Limb (tissue), 2 donors: Measurements from ENCODE around the gene NOTCH1.
"Not testable (repeated sequence)": the region's sequence is repeated elsewhere in the genome, so short reads cannot be mapped to it uniquely, and the experiment has no call there.

Source experiments
- DNase-seq, 2 donors: peaks; one replicate each; pipeline ENCODE4 v3.0.0-alpha.2; 2016; ENCODE audit errors: extremely low spot score in 2 of 2

Gene NOTCH1

DNA sequence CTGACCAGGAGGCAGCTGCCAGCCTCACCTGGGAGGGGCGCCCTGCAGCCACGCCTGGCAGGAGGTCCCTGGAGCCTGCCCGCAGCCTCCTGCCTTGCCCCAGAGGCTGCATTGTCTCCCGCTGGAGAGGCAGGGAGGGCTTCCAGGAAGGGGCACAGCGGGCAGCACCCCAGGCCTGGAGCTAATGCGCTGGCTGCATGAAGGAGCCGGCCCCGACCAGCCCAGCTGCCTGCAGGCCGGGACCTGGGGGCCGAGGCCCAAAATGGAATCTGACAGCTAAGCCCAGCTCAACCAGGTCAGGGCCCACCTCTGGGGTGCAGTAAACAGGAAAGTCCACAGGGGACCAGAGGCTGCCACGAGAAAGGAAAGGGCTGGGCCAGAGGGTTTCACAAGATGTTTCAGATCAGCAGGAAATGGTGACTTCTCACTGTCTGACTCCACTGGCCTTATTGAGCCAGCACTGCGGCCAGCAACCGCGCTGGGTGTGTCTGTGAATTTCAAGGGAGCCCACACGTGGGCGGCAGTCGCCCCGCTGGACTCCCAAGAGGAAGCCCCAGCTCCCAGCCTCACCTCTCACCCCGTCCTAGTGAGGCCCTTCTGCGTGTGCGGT is 18.6 kb upstream of the NOTCH1 start:
- DNase-seq = no peak

- no peak for DNase-seq
Measured at GRCh38 chr9:136563646-136564325, 17.9 kb upstream of the NOTCH1 start.

GRCh38 chr9:136562746-136563495 is 17.1 kb upstream of the NOTCH1 start:
- no peak for DNase-seq

- no peak for DNase-seq
Measured at GRCh38 chr9:136561779-136562178, 15.9 kb upstream of the NOTCH1 start.

GRCh38 chr9:136560586-136560985 is 14.7 kb upstream of the NOTCH1 start:
- DNase-seq = no peak

- not testable (repeated sequence) for DNase-seq
Measured at GRCh38 chr9:136559371-136559770, 13.5 kb upstream of the NOTCH1 start.

GRCh38 chr9:136558846-136559245 is 13.0 kb upstream of the NOTCH1 start:
- not testable (repeated sequence) for DNase-seq

- no peak for DNase-seq
Measured at GRCh38 chr9:136558373-136558772, 12.5 kb upstream of the NOTCH1 start.

- no peak for DNase-seq
Measured at GRCh38 chr9:136557036-136557435, 11.2 kb upstream of the NOTCH1 start.

GRCh38 chr9:136556166-136556565 is 10.3 kb upstream of the NOTCH1 start:
- no peak for DNase-seq

DNA sequence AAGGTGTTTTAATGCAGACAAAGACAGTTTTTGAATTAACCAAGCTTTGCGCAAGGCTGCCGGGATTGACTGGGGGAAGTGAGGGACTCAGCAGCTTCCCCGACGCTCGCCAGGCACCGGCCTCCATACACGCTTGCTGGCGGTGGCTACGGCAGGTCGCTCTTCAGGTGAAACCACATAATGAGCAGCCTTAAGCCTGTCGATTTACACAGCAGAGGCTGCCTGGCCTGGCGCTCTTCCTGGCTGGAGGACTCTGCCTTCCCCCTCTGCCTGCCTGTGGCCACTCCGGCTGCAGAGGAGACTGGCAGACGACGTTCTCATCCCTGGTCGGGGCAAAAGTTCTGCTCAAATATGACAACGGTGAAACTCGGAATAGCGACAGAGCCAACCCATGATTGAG is 9.0 kb upstream of the NOTCH1 start:
- DNase-seq = no peak

GRCh38 chr9:136553581-136553980 is 7.7 kb upstream of the NOTCH1 start:
- DNase-seq = no peak

GRCh38 chr9:136552117-136552703 is 6.4 kb upstream of the NOTCH1 start:
- no peak for DNase-seq

- DNase-seq = no peak
Measured at GRCh38 chr9:136551401-136552116, 5.7 kb upstream of the NOTCH1 start.

GRCh38 chr9:136550439-136551289 is 4.8 kb upstream of the NOTCH1 start:
- no peak for DNase-seq

GRCh38 chr9:136549010-136549980 is 3.4 kb upstream of the NOTCH1 start:
- DNase-seq = no peak

- no peak for DNase-seq
Measured at GRCh38 chr9:136547508-136548215, 1.8 kb upstream of the NOTCH1 start.

- DNase-seq = no peak
Measured at GRCh38 chr9:136546697-136547501, 1.1 kb upstream of the NOTCH1 start.
